Measurements from ENCODE around the gene RERE. TPM values are rescaled to one million over a fixed set of nuclear protein-coding genes. Genes with fewer than 3 reads are reported as not detected.

RERE gene
- total and polyA plus RNA-seq, 2 experiments from 2014 or later = 148 to 170 TPM

DNA sequence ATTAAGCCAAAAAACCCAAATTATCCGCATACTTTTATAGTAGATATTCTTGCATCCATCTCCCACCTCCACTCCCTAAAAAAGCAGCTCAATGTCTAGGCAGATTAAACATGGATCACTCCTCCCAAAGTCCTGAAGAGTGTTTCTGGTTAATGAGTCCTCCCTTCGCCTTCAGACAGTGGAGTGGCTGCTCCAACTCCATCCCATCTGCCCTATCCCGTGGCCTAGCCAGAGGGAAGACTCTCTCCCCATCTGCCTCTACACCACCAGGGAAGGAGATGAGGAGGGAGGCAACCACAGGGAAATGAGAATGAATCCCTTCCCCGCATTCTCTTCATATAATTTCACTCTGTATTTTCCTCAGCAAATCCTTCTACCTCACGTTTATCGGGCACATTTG, 395.7 kb downstream of the RERE start (continued):
- TF ChIP-seq, protein P1, sequence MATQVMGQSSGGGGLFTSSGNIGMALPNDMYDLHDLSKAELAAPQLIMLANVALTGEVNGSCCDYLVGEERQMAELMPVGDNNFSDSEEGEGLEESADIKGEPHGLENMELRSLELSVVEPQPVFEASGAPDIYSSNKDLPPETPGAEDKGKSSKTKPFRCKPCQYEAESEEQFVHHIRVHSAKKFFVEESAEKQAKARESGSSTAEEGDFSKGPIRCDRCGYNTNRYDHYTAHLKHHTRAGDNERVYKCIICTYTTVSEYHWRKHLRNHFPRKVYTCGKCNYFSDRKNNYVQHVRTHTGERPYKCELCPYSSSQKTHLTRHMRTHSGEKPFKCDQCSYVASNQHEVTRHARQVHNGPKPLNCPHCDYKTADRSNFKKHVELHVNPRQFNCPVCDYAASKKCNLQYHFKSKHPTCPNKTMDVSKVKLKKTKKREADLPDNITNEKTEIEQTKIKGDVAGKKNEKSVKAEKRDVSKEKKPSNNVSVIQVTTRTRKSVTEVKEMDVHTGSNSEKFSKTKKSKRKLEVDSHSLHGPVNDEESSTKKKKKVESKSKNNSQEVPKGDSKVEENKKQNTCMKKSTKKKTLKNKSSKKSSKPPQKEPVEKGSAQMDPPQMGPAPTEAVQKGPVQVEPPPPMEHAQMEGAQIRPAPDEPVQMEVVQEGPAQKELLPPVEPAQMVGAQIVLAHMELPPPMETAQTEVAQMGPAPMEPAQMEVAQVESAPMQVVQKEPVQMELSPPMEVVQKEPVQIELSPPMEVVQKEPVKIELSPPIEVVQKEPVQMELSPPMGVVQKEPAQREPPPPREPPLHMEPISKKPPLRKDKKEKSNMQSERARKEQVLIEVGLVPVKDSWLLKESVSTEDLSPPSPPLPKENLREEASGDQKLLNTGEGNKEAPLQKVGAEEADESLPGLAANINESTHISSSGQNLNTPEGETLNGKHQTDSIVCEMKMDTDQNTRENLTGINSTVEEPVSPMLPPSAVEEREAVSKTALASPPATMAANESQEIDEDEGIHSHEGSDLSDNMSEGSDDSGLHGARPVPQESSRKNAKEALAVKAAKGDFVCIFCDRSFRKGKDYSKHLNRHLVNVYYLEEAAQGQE (IDR thresholded peaks at IDR 0.05; ENCODE audit: unreplicated experiment) = no peak
- TF ChIP-seq POLR2AphosphoS5 (IDR thresholded peaks at IDR 0.05; ENCODE audit: low read depth) = no peak

DNA sequence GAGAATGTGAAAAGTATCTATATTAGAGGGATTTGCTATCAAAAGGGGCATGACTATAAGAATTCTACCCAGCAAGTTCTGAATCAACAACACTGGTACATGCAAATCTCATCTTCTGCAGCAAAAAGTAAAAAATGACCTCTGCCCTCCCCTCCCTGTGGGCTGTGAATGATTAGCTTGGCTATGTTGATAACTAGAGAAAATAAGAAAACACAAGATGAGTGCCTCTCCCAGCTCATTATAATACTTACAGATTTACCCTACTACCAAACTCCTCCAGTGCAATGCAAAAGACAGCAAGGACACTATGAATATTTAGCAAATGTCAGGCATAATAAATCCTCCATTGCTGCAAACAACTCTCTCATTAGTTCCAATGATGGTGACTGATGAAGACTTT, 397.1 kb downstream of the RERE start:
- peaks cover 14% of the 10 kb centered on the region for H3K27me3 Mint-ChIP-seq (ENCODE audit: insufficient read depth, low read depth, poor library complexity)
- H3K4me3 ChIP-seq = 0 out of 2 replicates have a peak overlapping the region, but pooled peaks have one; percentile 12
- H3K9me2 ChIP-seq (ENCODE audit: insufficient read depth) = no peaks in the 10 kb centered on the region
- peaks cover 74% of the 10 kb centered on the region for H3K4me1 ChIP-seq (ENCODE audit: insufficient read depth)
- ATAC-seq (no peak), DNase-seq (ENCODE audit: low spot score) (no peak)
- H3F3A ChIP-seq (replicated peaks; ENCODE audit: low read depth) = peaks cover 4% of the 10 kb centered on the region; the same call in 1 of the 2 replicates
- no peaks in the 10 kb centered on the region for H3K27me3 ChIP-seq (ENCODE audit: insufficient read depth)
- H3K79me2 ChIP-seq (replicated peaks; ENCODE audit: insufficient read depth) = peaks cover 77% of the 10 kb centered on the region
- H3K27ac Mint-ChIP-seq = no peak overlapping the region
- peaks cover 31% of the 10 kb centered on the region for H4K20me1 ChIP-seq (replicated peaks; ENCODE audit: insufficient read depth)
- no peak overlapping the region for H3K4me3 Mint-ChIP-seq
- H2AFZ ChIP-seq = no peak overlapping the region
- no peaks in the 10 kb centered on the region for H3K36me3 ChIP-seq (ENCODE audit: insufficient read depth)
- H3K4me2 ChIP-seq = peak overlapping the region; percentile 56
- no peaks in the 10 kb centered on the region; the same call in 2 of the 3 replicates for H3K9me3 Mint-ChIP-seq
- no peak overlapping the region for H3K27ac ChIP-seq (ENCODE audit: low read depth)
- H3K36me3 Mint-ChIP-seq (ENCODE audit: low read depth) = peaks cover 17% of the 10 kb centered on the region
- peaks cover 38% of the 10 kb centered on the region for H3K4me1 Mint-ChIP-seq
- TF ChIP-seq, protein P2, sequence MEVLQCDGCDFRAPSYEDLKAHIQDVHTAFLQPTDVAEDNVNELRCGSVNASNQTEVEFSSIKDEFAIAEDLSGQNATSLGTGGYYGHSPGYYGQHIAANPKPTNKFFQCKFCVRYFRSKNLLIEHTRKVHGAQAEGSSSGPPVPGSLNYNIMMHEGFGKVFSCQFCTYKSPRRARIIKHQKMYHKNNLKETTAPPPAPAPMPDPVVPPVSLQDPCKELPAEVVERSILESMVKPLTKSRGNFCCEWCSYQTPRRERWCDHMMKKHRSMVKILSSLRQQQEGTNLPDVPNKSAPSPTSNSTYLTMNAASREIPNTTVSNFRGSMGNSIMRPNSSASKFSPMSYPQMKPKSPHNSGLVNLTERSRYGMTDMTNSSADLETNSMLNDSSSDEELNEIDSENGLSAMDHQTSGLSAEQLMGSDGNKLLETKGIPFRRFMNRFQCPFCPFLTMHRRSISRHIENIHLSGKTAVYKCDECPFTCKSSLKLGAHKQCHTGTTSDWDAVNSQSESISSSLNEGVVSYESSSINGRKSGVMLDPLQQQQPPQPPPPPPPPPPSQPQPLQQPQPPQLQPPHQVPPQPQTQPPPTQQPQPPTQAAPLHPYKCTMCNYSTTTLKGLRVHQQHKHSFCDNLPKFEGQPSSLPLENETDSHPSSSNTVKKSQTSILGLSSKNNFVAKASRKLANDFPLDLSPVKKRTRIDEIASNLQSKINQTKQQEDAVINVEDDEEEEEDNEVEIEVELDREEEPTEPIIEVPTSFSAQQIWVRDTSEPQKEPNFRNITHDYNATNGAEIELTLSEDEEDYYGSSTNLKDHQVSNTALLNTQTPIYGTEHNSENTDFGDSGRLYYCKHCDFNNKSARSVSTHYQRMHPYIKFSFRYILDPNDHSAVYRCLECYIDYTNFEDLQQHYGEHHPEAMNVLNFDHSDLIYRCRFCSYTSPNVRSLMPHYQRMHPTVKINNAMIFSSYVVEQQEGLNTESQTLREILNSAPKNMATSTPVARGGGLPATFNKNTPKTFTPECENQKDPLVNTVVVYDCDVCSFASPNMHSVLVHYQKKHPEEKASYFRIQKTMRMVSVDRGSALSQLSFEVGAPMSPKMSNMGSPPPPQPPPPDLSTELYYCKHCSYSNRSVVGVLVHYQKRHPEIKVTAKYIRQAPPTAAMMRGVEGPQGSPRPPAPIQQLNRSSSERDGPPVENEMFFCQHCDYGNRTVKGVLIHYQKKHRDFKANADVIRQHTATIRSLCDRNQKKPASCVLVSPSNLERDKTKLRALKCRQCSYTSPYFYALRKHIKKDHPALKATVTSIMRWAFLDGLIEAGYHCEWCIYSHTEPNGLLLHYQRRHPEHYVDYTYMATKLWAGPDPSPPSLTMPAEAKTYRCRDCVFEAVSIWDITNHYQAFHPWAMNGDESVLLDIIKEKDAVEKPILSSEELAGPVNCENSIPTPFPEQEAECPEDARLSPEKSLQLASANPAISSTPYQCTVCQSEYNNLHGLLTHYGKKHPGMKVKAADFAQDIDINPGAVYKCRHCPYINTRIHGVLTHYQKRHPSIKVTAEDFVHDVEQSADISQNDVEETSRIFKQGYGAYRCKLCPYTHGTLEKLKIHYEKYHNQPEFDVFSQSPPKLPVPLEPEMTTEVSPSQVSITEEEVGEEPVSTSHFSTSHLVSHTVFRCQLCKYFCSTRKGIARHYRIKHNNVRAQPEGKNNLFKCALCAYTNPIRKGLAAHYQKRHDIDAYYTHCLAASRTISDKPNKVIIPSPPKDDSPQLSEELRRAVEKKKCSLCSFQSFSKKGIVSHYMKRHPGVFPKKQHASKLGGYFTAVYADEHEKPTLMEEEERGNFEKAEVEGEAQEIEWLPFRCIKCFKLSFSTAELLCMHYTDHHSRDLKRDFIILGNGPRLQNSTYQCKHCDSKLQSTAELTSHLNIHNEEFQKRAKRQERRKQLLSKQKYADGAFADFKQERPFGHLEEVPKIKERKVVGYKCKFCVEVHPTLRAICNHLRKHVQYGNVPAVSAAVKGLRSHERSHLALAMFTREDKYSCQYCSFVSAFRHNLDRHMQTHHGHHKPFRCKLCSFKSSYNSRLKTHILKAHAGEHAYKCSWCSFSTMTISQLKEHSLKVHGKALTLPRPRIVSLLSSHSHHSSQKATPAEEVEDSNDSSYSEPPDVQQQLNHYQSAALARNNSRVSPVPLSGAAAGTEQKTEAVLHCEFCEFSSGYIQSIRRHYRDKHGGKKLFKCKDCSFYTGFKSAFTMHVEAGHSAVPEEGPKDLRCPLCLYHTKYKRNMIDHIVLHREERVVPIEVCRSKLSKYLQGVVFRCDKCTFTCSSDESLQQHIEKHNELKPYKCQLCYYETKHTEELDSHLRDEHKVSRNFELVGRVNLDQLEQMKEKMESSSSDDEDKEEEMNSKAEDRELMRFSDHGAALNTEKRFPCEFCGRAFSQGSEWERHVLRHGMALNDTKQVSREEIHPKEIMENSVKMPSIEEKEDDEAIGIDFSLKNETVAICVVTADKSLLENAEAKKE (CRISPR knock-in tag; IDR thresholded peaks at IDR 0.05) = no peak
- TF ChIP-seq CREB1 (CRISPR knock-in tag; IDR thresholded peaks at IDR 0.05; ENCODE audit: low read depth) = no peak
- no peak for TF ChIP-seq EZH2phosphoT487 (IDR thresholded peaks at IDR 0.05; ENCODE audit: unreplicated experiment)
- no peak for TF ChIP-seq JUNB (IDR thresholded peaks at IDR 0.05; ENCODE audit: unreplicated experiment)
- TF ChIP-seq EZH2 (IDR thresholded peaks at IDR 0.05; ENCODE audit: low read depth, unreplicated experiment) = no peak
- TF ChIP-seq ZNF114 (CRISPR knock-in tag; IDR thresholded peaks at IDR 0.05) = no peak
- TF ChIP-seq, protein P3, sequence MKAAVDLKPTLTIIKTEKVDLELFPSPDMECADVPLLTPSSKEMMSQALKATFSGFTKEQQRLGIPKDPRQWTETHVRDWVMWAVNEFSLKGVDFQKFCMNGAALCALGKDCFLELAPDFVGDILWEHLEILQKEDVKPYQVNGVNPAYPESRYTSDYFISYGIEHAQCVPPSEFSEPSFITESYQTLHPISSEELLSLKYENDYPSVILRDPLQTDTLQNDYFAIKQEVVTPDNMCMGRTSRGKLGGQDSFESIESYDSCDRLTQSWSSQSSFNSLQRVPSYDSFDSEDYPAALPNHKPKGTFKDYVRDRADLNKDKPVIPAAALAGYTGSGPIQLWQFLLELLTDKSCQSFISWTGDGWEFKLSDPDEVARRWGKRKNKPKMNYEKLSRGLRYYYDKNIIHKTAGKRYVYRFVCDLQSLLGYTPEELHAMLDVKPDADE (IDR thresholded peaks at IDR 0.05) = no peak
- TF ChIP-seq POLR2AphosphoS5 (IDR thresholded peaks at IDR 0.05; ENCODE audit: low read depth) = no peak
- no peak for TF ChIP-seq STAT1 (IDR thresholded peaks at IDR 0.05; ENCODE audit: unreplicated experiment)
- TF ChIP-seq NANOG (IDR thresholded peaks at IDR 0.05; ENCODE audit: borderline replicate concordance) = no peak
- TF ChIP-seq, protein P4, sequence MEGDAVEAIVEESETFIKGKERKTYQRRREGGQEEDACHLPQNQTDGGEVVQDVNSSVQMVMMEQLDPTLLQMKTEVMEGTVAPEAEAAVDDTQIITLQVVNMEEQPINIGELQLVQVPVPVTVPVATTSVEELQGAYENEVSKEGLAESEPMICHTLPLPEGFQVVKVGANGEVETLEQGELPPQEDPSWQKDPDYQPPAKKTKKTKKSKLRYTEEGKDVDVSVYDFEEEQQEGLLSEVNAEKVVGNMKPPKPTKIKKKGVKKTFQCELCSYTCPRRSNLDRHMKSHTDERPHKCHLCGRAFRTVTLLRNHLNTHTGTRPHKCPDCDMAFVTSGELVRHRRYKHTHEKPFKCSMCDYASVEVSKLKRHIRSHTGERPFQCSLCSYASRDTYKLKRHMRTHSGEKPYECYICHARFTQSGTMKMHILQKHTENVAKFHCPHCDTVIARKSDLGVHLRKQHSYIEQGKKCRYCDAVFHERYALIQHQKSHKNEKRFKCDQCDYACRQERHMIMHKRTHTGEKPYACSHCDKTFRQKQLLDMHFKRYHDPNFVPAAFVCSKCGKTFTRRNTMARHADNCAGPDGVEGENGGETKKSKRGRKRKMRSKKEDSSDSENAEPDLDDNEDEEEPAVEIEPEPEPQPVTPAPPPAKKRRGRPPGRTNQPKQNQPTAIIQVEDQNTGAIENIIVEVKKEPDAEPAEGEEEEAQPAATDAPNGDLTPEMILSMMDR (conservative IDR thresholded peaks at IDR 0.05; ENCODE audit: low read depth in 2 of 2) = no peak
- TF ChIP-seq ZNF331 (CRISPR knock-in tag; IDR thresholded peaks at IDR 0.05; ENCODE audit: low read depth) = no peak
